Subcutaneous adipose tissue (tissue), 4 donors: ENCODE measurements around the gene STAT1. TPM values are rescaled to one million over a fixed set of nuclear protein-coding genes. Genes with fewer than 3 reads are reported as not detected.

Experiments used
- CTCF ChIP-seq: fragments of 450-650 bp; IDR thresholded peaks from one replicate; pipeline ENCODE4 v1.5.1; 2016; ENCODE audit warnings: low read depth, mild to moderate bottlenecking, control low read depth, antibody characterized with exemption, moderate library complexity
- total RNA-seq, 4 donors: library from RNA; depleted of rRNA; stranded (reverse); fragments of >200 nt; gene quantifications; one replicate each; pipeline ENCODE4 v1.1.0, GENCODE V29; 2016

Gene STAT1
- total RNA-seq, 4 donors from 2014 or later, result 55.5 to 123 (median 70.8) TPM

- no peak for TF ChIP-seq CTCF
Observed at GRCh38 chr2:190965580-190966222, 48.3 kb downstream of the STAT1 start.

- TF ChIP-seq CTCF, result no peak
Observed at GRCh38 chr2:190964170-190964795, 49.7 kb downstream of the STAT1 start.

GRCh38 chr2:190963088-190963487 lies 50.9 kb downstream of the STAT1 start:
- TF ChIP-seq CTCF, result no peak

- TF ChIP-seq CTCF, result no peak
Observed at GRCh38 chr2:190961918-190962487, 52.0 kb downstream of the STAT1 start.

- no peak for TF ChIP-seq CTCF
Observed at GRCh38 chr2:190959911-190960788, 53.8 kb downstream of the STAT1 start.

- no peak for TF ChIP-seq CTCF
Observed at GRCh38 chr2:190953257-190953656, 60.7 kb downstream of the STAT1 start.

- TF ChIP-seq CTCF, result no peak
Observed at GRCh38 chr2:190950566-190950991, 63.4 kb downstream of the STAT1 start.
